ENCODE results near the gene KCNN4.

KCNN4 gene

DNA sequence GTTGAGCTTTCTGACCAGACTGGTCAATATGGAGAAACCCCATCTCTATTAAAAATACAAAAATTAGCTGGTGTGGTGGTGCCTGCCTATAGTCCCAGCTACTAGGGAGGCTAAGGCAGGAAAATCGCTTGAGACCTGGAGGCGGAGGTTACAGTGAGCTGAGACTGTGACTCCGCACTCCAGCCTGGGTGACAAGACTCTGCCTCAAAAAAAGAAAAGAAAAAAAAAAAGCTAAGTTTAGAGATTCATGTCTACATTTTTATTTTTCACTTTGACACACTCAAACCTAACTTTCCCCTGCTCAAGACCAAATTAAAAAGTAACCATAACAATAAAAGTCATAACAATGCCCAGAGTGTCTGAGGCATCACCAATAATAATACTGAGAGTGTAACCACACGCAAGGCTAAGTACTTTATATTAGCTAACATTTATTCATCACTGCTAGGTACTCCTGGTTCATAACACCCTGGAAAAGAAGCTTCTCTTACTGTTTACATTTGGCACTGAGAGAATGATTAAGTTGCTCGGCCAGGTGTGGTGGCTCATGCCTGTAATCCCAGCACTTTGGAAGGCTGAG is 59.2 kb downstream of the KCNN4 start:
- DNase-seq (ENCODE audit: extremely low read depth, low read depth): no peak
- no peak overlapping the region for H3K4me3 ChIP-seq (replicated peaks; ENCODE audit: low read depth, low read length)
- TF ChIP-seq, protein P1, sequence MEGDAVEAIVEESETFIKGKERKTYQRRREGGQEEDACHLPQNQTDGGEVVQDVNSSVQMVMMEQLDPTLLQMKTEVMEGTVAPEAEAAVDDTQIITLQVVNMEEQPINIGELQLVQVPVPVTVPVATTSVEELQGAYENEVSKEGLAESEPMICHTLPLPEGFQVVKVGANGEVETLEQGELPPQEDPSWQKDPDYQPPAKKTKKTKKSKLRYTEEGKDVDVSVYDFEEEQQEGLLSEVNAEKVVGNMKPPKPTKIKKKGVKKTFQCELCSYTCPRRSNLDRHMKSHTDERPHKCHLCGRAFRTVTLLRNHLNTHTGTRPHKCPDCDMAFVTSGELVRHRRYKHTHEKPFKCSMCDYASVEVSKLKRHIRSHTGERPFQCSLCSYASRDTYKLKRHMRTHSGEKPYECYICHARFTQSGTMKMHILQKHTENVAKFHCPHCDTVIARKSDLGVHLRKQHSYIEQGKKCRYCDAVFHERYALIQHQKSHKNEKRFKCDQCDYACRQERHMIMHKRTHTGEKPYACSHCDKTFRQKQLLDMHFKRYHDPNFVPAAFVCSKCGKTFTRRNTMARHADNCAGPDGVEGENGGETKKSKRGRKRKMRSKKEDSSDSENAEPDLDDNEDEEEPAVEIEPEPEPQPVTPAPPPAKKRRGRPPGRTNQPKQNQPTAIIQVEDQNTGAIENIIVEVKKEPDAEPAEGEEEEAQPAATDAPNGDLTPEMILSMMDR (IDR thresholded peaks at IDR 0.05; ENCODE audit: low read depth, low read length, missing control alignments): no peak

DNA sequence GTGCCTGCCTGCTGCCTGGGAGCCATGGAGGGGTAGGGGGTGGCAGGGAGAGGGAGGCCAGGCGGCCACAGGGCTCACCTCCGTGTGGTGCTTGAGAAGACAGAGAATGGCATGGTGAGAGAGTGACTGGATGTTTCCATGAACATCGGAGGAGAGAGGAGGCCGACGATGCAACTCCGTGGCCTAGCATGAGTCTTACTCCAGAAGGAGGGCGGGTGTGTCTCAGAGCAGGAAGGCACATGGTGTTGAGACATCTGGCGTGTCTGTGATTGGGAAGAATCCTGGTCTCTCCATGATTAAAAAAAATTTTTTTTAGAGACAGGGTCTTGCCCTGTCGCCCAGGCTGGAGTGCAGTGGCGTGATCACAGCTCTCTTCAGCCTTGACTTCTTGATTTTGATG is 59.8 kb downstream of the KCNN4 start:
- TF ChIP-seq, protein P1 (IDR thresholded peaks at IDR 0.05; ENCODE audit: low read depth, low read length, missing control alignments): no peak
- H3K4me3 ChIP-seq (replicated peaks; ENCODE audit: low read depth, low read length): no peak overlapping the region
- no peak for DNase-seq (ENCODE audit: extremely low read depth, low read depth)

DNA sequence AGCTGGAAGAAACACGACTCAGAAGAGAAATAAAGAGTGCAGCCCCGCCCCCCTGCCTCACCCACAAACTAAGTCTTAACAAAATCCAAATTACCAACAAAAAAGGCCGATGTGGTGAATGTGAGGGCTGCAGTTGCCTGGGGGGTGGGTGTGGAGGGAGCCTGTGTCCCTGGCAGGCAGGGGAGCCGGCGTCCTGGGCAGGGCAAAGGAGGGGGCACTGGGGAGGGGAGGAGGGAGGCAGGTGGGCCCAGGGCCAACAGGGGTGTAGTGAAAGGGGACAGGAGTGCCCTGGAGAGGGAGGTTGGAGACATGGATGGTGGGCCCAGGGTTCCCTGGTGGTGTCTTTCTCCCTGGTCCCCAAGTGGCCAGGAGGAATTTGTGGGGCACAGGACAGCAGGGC is 60.9 kb downstream of the KCNN4 start:
- TF ChIP-seq, protein P1 (IDR thresholded peaks at IDR 0.05; ENCODE audit: low read depth, low read length, missing control alignments): no peak
- DNase-seq (ENCODE audit: extremely low read depth, low read depth): no peak

DNA sequence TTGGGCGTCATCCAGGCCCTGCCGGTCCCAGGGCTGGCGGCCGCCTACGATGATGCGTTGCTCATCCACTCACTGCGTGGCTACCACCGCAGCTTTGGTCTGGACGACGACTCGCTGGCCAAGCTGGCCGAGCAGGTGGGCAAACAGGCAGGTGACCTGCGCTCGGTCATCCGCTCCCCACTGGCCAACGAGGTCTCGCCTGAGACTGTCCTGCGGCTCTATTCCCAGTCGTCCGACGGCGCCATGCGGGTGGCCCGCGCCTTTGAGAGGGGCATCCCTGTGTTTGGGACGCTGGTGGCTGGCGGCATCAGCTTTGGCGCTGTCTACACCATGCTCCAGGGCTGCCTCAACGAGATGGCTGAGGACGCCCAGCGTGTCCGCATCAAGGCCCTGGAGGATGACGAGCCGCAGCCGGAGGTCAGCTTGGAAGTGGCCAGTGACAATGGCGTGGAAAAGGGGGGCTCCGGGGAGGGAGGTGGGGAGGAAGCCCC is 61.4 kb downstream of the KCNN4 start:
- DNase-seq (ENCODE audit: extremely low read depth, low read depth): no peak
- H3K4me3 ChIP-seq (replicated peaks; ENCODE audit: low read depth, low read length): no peak overlapping the region
- TF ChIP-seq, protein P1 (IDR thresholded peaks at IDR 0.05; ENCODE audit: low read depth, low read length, missing control alignments): no peak

More for the DNA sequence above, 60.9 kb downstream of the KCNN4 start:
- no peak overlapping the region for H3K4me3 ChIP-seq (replicated peaks; ENCODE audit: low read depth, low read length)

DNA sequence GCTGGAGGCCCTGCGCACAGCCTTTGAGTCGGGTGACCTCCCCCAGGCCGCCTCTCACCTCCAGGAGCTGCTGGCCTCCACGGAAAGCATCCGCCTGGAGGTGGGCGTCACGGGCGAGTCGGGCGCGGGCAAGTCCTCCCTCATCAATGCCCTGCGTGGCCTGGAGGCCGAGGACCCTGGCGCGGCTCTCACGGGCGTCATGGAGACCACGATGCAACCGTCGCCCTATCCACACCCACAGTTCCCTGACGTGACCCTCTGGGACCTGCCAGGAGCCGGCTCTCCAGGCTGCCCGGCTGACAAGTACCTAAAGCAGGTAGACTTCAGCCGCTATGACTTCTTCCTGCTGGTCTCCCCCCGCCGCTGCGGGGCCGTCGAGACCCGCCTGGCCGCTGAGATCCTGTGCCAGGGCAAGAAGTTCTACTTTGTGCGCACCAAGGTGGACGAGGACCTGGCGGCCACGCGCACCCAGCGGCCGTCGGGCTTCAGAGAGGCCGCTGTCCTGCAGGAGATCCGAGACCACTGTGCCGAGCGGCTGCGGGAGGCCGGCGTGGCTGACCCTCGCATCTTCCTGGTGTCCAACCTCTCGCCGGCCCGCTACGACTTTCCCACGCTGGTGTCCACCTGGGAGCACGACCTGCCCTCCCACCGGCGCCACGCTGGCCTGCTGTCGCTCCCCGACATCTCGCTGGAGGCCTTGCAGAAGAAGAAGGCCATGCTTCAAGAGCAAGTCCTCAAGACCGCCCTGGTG is 62.0 kb downstream of the KCNN4 start:
- TF ChIP-seq, protein P1 (IDR thresholded peaks at IDR 0.05; ENCODE audit: low read depth, low read length, missing control alignments): no peak
- no peak overlapping the region for H3K4me3 ChIP-seq (replicated peaks; ENCODE audit: low read depth, low read length)
- no peak for DNase-seq (ENCODE audit: extremely low read depth, low read depth)
